OCI-M1 (cell line): Measurements from ENCODE around the gene MACIR.
"Not testable (repeated sequence)": the region's sequence is repeated elsewhere in the genome, so short reads cannot be mapped to it uniquely, and the experiment has no call there.

ENCODE experiments used
- DNase-seq: peaks from one replicate; lab custom pipeline; 2025; lab: John Stamatoyannopoulos, UW

MACIR gene

GRCh38 chr5:103258368-103258956 is at the start of gene MACIR:
Gene MACIR, plus strand, starts transcription at chr5:103258763. Its CDS starts 17,157 bp downstream, at chr5:103275920.
- DNase-seq: peak; percentile 98

GRCh38 chr5:103209065-103209464 is 49.5 kb upstream of the MACIR start:
- no peak for DNase-seq

- peak; percentile 34 for DNase-seq
Measured at GRCh38 chr5:103210952-103211351, 47.6 kb upstream of the MACIR start.

- DNase-seq: peak; percentile 76
Measured at GRCh38 chr5:103211576-103212561, 46.7 kb upstream of the MACIR start.

GRCh38 chr5:103216137-103216536 is 42.4 kb upstream of the MACIR start:
- DNase-seq: peak; percentile 31

- no peak for DNase-seq
Measured at GRCh38 chr5:103216697-103217096, 41.9 kb upstream of the MACIR start.

GRCh38 chr5:103217101-103217500 is 41.5 kb upstream of the MACIR start:
- DNase-seq: no peak

GRCh38 chr5:103218164-103218563 is 40.4 kb upstream of the MACIR start:
- DNase-seq: no peak

GRCh38 chr5:103219074-103219473 is 39.5 kb upstream of the MACIR start:
- DNase-seq: not testable (repeated sequence)

- no peak for DNase-seq
Measured at GRCh38 chr5:103223031-103223955, 35.3 kb upstream of the MACIR start.

GRCh38 chr5:103224118-103224893 is 34.3 kb upstream of the MACIR start:
- DNase-seq: peak; percentile 82

GRCh38 chr5:103224894-103225246 is 33.7 kb upstream of the MACIR start:
- no peak for DNase-seq

- no peak for DNase-seq
Measured at GRCh38 chr5:103228061-103228460, 30.5 kb upstream of the MACIR start.

- DNase-seq: peak; percentile 63
Measured at GRCh38 chr5:103228588-103228987, 30.0 kb upstream of the MACIR start.

GRCh38 chr5:103232393-103232999 is 26.1 kb upstream of the MACIR start:
- peak; percentile 56 for DNase-seq

- DNase-seq: no peak
Measured at GRCh38 chr5:103234239-103234975, 24.2 kb upstream of the MACIR start.

GRCh38 chr5:103235891-103236290 is 22.7 kb upstream of the MACIR start:
- DNase-seq: no peak

GRCh38 chr5:103237778-103238177 is 20.8 kb upstream of the MACIR start:
- DNase-seq: no peak

GRCh38 chr5:103243665-103244064 is 14.9 kb upstream of the MACIR start:
- DNase-seq: peak; percentile 30

GRCh38 chr5:103244398-103244797 is 14.2 kb upstream of the MACIR start:
- no peak for DNase-seq
